ENCODE measurements around the gene QRICH2. TPM values are rescaled to one million over a fixed set of nuclear protein-coding genes. Genes with fewer than 3 reads are reported as not detected.

The QRICH2 gene
- total RNA-seq, 2 experiments from 2014 or later, result 1.8 to 2.1 TPM

- intact Hi-C loops (cut with DNase I, micrococcal nuclease), result no loop called here
- H3K4me1 Mint-ChIP-seq (ENCODE audit: low read depth), result peaks cover 68% of the 10 kb centered on the region
Observed at GRCh38 chr17:76270770-76271668, 37.1 kb downstream of the QRICH2 start.

GRCh38 chr17:76270127-76270592 lies 37.9 kb downstream of the QRICH2 start:
- no peaks in the 10 kb centered on the region for H3K9me3 Mint-ChIP-seq
- no peak for TF ChIP-seq CTCF (IDR thresholded peaks at IDR 0.05)
- H3K4me3 Mint-ChIP-seq, result peak overlapping the region; percentile 96
- H3K27me3 Mint-ChIP-seq, result no peaks in the 10 kb centered on the region
- ChIA-PET CTCF (interaction anchor here (0.8 to 3.1 kb wide), 4 partner anchors 9 to 149 kb away, joined by 3 to 17 read pairs (median 8); no protein-coding TSS in a partner anchor), POLR2A (interaction anchor here (0.5 to 14.0 kb wide), 12 partner anchors 10 to 146 kb away, joined by 3 to 394 read pairs (median 8); partner anchors contain the start of gene RNF157)
- H3K9me3 ChIP-seq (ENCODE audit: control insufficient read depth in 1 of 2, insufficient read depth in 1 of 2, low read length in 2 of 2), result no peaks in the 10 kb centered on the region
- no peaks in the 10 kb centered on the region for H3K27me3 ChIP-seq (ENCODE audit: control insufficient read depth in 1 of 2, insufficient read depth in 2 of 2, low read length in 2 of 2)
- peak overlapping the region; percentile 98 for H3K27ac Mint-ChIP-seq
- peaks cover 90% of the 10 kb centered on the region for H3K4me1 ChIP-seq (ENCODE audit: insufficient read depth, low read length)
- intact Hi-C loops (cut with DNase I, micrococcal nuclease), result no loop called here
- H3K27ac ChIP-seq (ENCODE audit: low read depth in 1 of 2, low read length in 2 of 2), result peak overlapping the region in 1 of 2 donors; percentile 91
- ATAC-seq (ENCODE audit: poor library complexity) (no peak), DNase-seq (peak in 2 of 14 experiments; percentile 40 to 53)
- H3K4me1 Mint-ChIP-seq (ENCODE audit: low read depth), result peaks cover 68% of the 10 kb centered on the region
- H3K36me3 Mint-ChIP-seq (ENCODE audit: low read depth), result peaks cover 50% of the 10 kb centered on the region
- no peak overlapping the region for H3K4me3 ChIP-seq (ENCODE audit: low read length)
- peaks cover 53% of the 10 kb centered on the region for H3K36me3 ChIP-seq (ENCODE audit: insufficient read depth, low read length)

More at GRCh38 chr17:76270770-76271668, 37.1 kb downstream of the QRICH2 start:
- Histone ChIP-seq H3K27ac (ENCODE audit: low read depth in 1 of 2, low read length in 2 of 2) (peak overlapping the region; percentile 82 to 86), H3K9me3 (ENCODE audit: control insufficient read depth in 1 of 2, insufficient read depth in 1 of 2, low read length in 2 of 2) (no peaks in the 10 kb centered on the region), H3K4me1 (ENCODE audit: insufficient read depth, low read length) (peaks cover 96% of the 10 kb centered on the region), H3K27me3 (ENCODE audit: control insufficient read depth in 1 of 2, insufficient read depth in 2 of 2, low read length in 2 of 2) (no peaks in the 10 kb centered on the region), H3K4me3 (ENCODE audit: low read length) (peak overlapping the region; percentile 57), H3K36me3 (ENCODE audit: insufficient read depth, low read length) (peaks cover 53% of the 10 kb centered on the region)
- no peak for TF ChIP-seq CTCF (IDR thresholded peaks at IDR 0.05)
- DNase-seq (peak in 2 of 14 experiments; percentile 44 to 50), ATAC-seq (ENCODE audit: poor library complexity) (no peak)
- H3K36me3 Mint-ChIP-seq (ENCODE audit: low read depth), result peaks cover 50% of the 10 kb centered on the region
- POLR2A ChIA-PET, result interaction anchor here (0.7 to 14.0 kb wide), 12 partner anchors 9 to 415 kb away, joined by 3 to 394 read pairs (median 8); partner anchors contain the start of gene RNF157
- H3K27me3 Mint-ChIP-seq, result no peaks in the 10 kb centered on the region
- CTCF ChIA-PET, result interaction anchor here (2.3 to 3.1 kb wide), 2 partner anchors 8 to 150 kb away, joined by 13 to 17 read pairs; no protein-coding TSS in a partner anchor
- H3K9me3 Mint-ChIP-seq, result no peaks in the 10 kb centered on the region
- peak overlapping the region; percentile 82 for H3K4me3 Mint-ChIP-seq
- peak overlapping the region; percentile 98 for H3K27ac Mint-ChIP-seq
